PC-3 (cell line): Measurements from ENCODE around the gene DPM1. TPM values are rescaled to one million over a fixed set of nuclear protein-coding genes. Genes with fewer than 3 reads are reported as not detected.

Source experiments
- ATAC-seq: fragments of 200-7000 bp; cut with Tn5 transposase; 2 replicates; pipeline ENCODE4 v1.9.1; 2020; ENCODE audit warnings: mild to moderate bottlenecking, moderate library complexity
- BruUV-seq: library from RNA; stranded (reverse); fragments of 400-500 nt; replicated peaks from 2 replicates; lab custom pipeline; 2021; lab: Mats Ljungman, UMichigan
- CTCF ChIA-PET: fragments of 300-600 bp; sonication (Branson Sonifier 250); formaldehyde crosslinking; loops from one replicate; lab custom pipeline; 2022; ENCODE audit warnings: antibody characterized with exemption; lab: Charles Lee
- POLR2A ChIA-PET: fragments of 300-600 bp; sonication (Branson Sonifier 250); formaldehyde crosslinking; loops from one replicate; lab custom pipeline; 2022; ENCODE audit warnings: antibody characterized with exemption; ENCODE audit not compliant: unreplicated experiment; lab: Charles Lee
- DNase-seq: peaks from one replicate; pipeline ENCODE4 v3.0.0-alpha.2; 2015
- H2AFZ ChIP-seq: fragments of 300-600 bp; sonication (generic); 2 replicates; pipeline ENCODE4 v1.6.0; 2016; ENCODE audit warnings: antibody characterized with exemption, low read length
- H3F3A ChIP-seq: fragments of 300-600 bp; sonication (generic); one replicate; pipeline ENCODE4 v1.6.0; 2017; ENCODE audit warnings: antibody characterized with exemption, low read length, control low read depth, mild to moderate bottlenecking; ENCODE audit not compliant: unreplicated experiment
- H3K27ac ChIP-seq: fragments of 300-600 bp; sonication (generic); 2 replicates; pipeline ENCODE4 v1.5.1; 2016; ENCODE audit warnings: mild to moderate bottlenecking, low read length
- H3K27me3 ChIP-seq: fragments of 300-600 bp; sonication (generic); 2 replicates; pipeline ENCODE4 v1.6.1; 2016; ENCODE audit warnings: low read length, mixed read lengths
- H3K36me3 ChIP-seq: fragments of 300-600 bp; sonication (generic); 2 replicates; pipeline ENCODE4 v1.6.1; 2016; ENCODE audit warnings: low read depth, mixed run types, low read length, mixed read lengths
- H3K4me1 ChIP-seq: fragments of 300-600 bp; sonication (generic); 2 replicates; pipeline ENCODE4 v1.5.1; 2016; ENCODE audit warnings: low read length; ENCODE audit not compliant: insufficient read depth
- H3K4me2 ChIP-seq: fragments of 300-600 bp; sonication (generic); 2 replicates; pipeline ENCODE4 v1.6.0; 2016; ENCODE audit warnings: low read length
- H3K4me3 ChIP-seq: fragments of 300-600 bp; sonication (generic); 2 replicates; pipeline ENCODE4 v1.5.1; 2016; ENCODE audit warnings: mild to moderate bottlenecking, low read length, mixed read lengths
- H3K79me2 ChIP-seq: fragments of 300-600 bp; sonication (generic); 2 replicates; pipeline ENCODE4 v1.6.1; 2017; ENCODE audit warnings: low read length, mixed read lengths
- H3K9ac ChIP-seq: fragments of 300-600 bp; sonication (generic); 2 replicates; pipeline ENCODE4 v1.6.0; 2016; ENCODE audit warnings: mild to moderate bottlenecking, low read length
- H3K9me2 ChIP-seq: fragments of 300-600 bp; sonication (generic); replicated peaks from 2 replicates; pipeline ENCODE4 v1.6.1; 2016; ENCODE audit warnings: mixed run types, low read length, mixed read lengths
- H3K9me3 ChIP-seq: fragments of 300-600 bp; sonication (generic); 2 replicates; pipeline ENCODE4 v1.6.1; 2016; ENCODE audit warnings: low read length, mixed read lengths
- H4K20me1 ChIP-seq: fragments of 300-600 bp; sonication (generic); 2 replicates; pipeline ENCODE4 v1.6.1; 2016; ENCODE audit warnings: low read length, mixed read lengths
- EZH2 ChIP-seq: fragments of 300-600 bp; sonication (generic); IDR thresholded peaks from one replicate; pipeline ENCODE4 v1.6.1; 2017; ENCODE audit warnings: antibody characterized with exemption, mild to moderate bottlenecking, low read length; ENCODE audit not compliant: unreplicated experiment
- EZH2phosphoT487 ChIP-seq: fragments of 300-600 bp; sonication (generic); IDR thresholded peaks from 2 replicates; pipeline ENCODE4 v1.6.1; 2018; ENCODE audit warnings: mild to moderate bottlenecking, antibody characterized with exemption, low read length, borderline replicate concordance
- intact Hi-C: fragments of 100-400 bp; cut with micrococcal nuclease; formaldehyde crosslinking; loops from 2 replicates; pipeline ENCODE4 v1.9.0; 2023
- total RNA-seq: library from RNA; depleted of rRNA; stranded (reverse); fragments of >200 nt; gene quantifications from 2 replicates; pipeline ENCODE4 v1.2.3, GENCODE V29; 2014
- TF ChIP-seq, protein P1 (sequence below): fragments of 300-600 bp; sonication (generic); conservative IDR thresholded peaks from 2 replicates; pipeline ENCODE4 v1.5.1; 2017; ENCODE audit warnings: antibody characterized with exemption, low read depth, mild to moderate bottlenecking, low read length

Gene DPM1
- total RNA-seq, 1 experiment from 2014 or later: 87.0 TPM

DNA sequence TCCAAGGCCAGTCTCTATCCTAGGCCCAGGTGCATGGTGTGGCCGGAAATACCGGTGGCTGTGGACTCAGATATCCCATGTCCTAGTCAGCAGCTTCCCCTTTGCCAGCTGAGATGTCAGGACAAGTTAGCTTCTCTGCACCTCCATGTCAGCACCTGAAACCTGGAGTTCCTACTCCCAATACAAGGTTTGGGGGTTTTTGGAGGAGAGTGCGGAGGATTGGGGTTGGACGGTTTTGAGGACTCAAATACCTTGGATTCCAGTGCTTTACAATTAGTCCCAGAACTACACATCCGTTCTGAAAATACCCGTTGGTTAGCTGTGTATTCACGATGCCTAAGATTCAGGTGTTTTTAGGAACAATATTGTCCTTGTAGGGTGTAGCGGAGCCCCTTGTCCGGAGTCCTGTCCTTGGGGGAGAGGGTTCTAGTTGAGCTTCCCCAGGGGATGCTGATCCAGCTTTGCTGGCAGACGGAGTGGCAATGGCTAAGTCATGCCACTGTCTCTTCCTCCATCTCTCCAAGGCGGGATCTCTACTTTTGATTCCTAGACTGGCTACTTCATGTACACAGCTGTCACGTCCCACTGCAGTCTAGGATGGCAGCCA, 72.0 kb downstream of the DPM1 start:
- DNase-seq: no peak
- ChIA-PET POLR2A (no interaction called here), CTCF (no interaction called here)
- Histone ChIP-seq H3K9ac (no peak overlapping the region), H2AFZ (no peak overlapping the region), H3F3A (no peaks in the 10 kb centered on the region), H3K4me1 (peaks cover 7% of the 10 kb centered on the region; the same call in 1 of the 2 replicates), H3K36me3 (peaks cover 26% of the 10 kb centered on the region), H3K27me3 (no peaks in the 10 kb centered on the region), H3K4me3 (no peak overlapping the region), H3K9me2 (no peaks in the 10 kb centered on the region), H4K20me1 (peaks cover 19% of the 10 kb centered on the region; the same call in 1 of the 2 replicates), H3K4me2 (no peak overlapping the region), H3K79me2 (no peaks in the 10 kb centered on the region), H3K27ac (no peak overlapping the region), H3K9me3 (no peaks in the 10 kb centered on the region)
- intact Hi-C loops: no loop called here
- no peak for TF ChIP-seq EZH2phosphoT487
- no peak for TF ChIP-seq EZH2
- TF ChIP-seq, protein P1, sequence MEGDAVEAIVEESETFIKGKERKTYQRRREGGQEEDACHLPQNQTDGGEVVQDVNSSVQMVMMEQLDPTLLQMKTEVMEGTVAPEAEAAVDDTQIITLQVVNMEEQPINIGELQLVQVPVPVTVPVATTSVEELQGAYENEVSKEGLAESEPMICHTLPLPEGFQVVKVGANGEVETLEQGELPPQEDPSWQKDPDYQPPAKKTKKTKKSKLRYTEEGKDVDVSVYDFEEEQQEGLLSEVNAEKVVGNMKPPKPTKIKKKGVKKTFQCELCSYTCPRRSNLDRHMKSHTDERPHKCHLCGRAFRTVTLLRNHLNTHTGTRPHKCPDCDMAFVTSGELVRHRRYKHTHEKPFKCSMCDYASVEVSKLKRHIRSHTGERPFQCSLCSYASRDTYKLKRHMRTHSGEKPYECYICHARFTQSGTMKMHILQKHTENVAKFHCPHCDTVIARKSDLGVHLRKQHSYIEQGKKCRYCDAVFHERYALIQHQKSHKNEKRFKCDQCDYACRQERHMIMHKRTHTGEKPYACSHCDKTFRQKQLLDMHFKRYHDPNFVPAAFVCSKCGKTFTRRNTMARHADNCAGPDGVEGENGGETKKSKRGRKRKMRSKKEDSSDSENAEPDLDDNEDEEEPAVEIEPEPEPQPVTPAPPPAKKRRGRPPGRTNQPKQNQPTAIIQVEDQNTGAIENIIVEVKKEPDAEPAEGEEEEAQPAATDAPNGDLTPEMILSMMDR: no peak
- no TSS peak for BruUV-seq
- ATAC-seq: no peak

DNA sequence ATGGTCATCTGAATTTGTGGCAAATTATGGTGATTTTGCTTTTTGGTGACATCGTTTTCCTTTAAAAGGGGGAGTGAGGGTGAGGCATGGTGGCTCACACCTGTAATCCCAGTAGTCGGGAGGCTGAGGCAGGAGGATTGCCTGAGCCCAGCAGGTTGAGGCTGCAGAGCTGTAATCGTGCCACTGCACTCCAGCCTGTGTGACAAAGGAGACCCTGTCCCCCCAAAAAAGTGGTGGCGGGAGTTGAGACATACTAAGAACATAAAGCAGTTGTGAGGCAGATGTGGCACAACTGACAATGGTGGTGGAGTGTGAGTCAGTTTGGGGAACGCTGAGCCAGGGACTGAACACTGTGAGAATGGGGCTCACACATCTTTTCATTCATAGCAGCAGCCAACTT, 72.6 kb downstream of the DPM1 start:
- H3K27me3 ChIP-seq: no peaks in the 10 kb centered on the region
- BruUV-seq: no TSS peak
- ChIA-PET POLR2A (no interaction called here), CTCF (no interaction called here)
- H3K9me3 ChIP-seq: no peaks in the 10 kb centered on the region
- H3K9ac ChIP-seq: no peak overlapping the region
- no peak overlapping the region for H3K4me3 ChIP-seq
- H3K4me1 ChIP-seq: peaks cover 7% of the 10 kb centered on the region; the same call in 1 of the 2 replicates
- no peaks in the 10 kb centered on the region for H3F3A ChIP-seq
- H3K4me2 ChIP-seq: no peak overlapping the region
- peaks cover 24% of the 10 kb centered on the region for H3K36me3 ChIP-seq
- TF ChIP-seq EZH2phosphoT487: no peak
- TF ChIP-seq EZH2: no peak
- TF ChIP-seq, protein P1: no peak
- H3K79me2 ChIP-seq: no peaks in the 10 kb centered on the region
- peaks cover 17% of the 10 kb centered on the region; the same call in 1 of the 2 replicates for H4K20me1 ChIP-seq
- ATAC-seq (no peak), DNase-seq (no peak)
- intact Hi-C loops: no loop called here
- no peak overlapping the region for H2AFZ ChIP-seq
- H3K27ac ChIP-seq: no peak overlapping the region
- H3K9me2 ChIP-seq: no peaks in the 10 kb centered on the region

DNA sequence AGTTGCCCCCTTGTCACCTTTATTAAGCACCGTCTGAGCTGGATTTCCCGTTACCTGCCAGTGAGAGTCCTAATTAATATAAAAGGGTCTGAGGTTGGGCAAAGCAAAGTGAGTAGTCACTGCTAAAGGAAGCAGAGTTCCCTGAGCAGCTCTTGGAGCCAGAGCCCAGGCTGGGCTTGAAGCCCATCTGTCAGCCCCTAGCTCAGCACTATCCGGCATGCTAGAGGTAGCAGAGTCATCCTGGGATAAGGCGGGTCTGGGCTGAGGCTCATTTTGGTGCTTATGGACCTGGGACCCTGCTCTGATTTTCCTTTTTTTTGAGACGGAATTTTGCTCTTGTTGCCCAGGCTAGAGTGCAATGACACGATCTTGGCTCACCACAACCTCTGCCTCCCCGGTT, 73.3 kb downstream of the DPM1 start:
- H2AFZ ChIP-seq: no peak overlapping the region
- ATAC-seq (no peak), DNase-seq (no peak)
- ChIA-PET CTCF (no interaction called here), POLR2A (no interaction called here)
- H4K20me1 ChIP-seq: peaks cover 10% of the 10 kb centered on the region; the same call in 1 of the 2 replicates
- 0 out of 2 replicates have a peak, but pooled peaks cover under 1% of the 10 kb centered on the region for H3K4me1 ChIP-seq
- H3K27ac ChIP-seq: no peak overlapping the region
- no peak overlapping the region for H3K4me2 ChIP-seq
- H3K9me3 ChIP-seq: no peaks in the 10 kb centered on the region
- no peaks in the 10 kb centered on the region for H3F3A ChIP-seq
- no peak overlapping the region for H3K4me3 ChIP-seq
- H3K9ac ChIP-seq: no peak overlapping the region
- no peaks in the 10 kb centered on the region for H3K27me3 ChIP-seq
- BruUV-seq: no TSS peak
- intact Hi-C loops: no loop called here
- H3K79me2 ChIP-seq: no peaks in the 10 kb centered on the region
- H3K36me3 ChIP-seq: peaks cover 16% of the 10 kb centered on the region
- TF ChIP-seq, protein P1: no peak
- TF ChIP-seq EZH2 (no peak), EZH2phosphoT487 (no peak)
- H3K9me2 ChIP-seq: no peaks in the 10 kb centered on the region
